GM12874 (cell line): ENCODE data around the gene GSTM2.
"Not testable (repeated sequence)": the region's sequence is repeated elsewhere in the genome, so short reads cannot be mapped to it uniquely, and the experiment has no call there.

ENCODE experiments used
- TF ChIP-seq, protein P1 (sequence below): IDR thresholded peaks from 2 replicates; pipeline ENCODE4 v1.5.1; 2011; ENCODE audit warnings: low read depth, mild to moderate bottlenecking, control low read depth, low read length, moderate library complexity; ENCODE audit not compliant: insufficient read depth

Gene GSTM2

DNA sequence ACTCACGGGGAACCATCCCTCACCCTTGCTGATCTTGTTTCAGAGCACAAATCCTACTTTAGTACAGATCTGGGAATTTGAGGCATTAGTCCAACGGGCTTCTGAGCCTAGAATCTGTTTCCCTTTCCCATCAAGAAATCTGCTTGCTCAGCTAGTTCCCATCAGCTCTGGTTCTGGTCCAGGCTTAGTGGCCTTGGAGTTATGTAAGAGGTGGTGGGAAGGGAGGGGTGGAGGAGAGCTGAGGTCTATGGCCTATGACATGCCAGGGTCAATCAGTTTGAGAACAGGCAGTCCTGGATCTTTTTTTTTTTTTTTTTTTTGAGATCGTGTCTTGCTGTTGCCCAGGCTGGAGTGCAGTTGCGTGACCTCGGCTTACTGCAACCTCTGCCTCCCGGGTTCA is 23.9 kb downstream of the GSTM2 start:
- TF ChIP-seq, protein P1, sequence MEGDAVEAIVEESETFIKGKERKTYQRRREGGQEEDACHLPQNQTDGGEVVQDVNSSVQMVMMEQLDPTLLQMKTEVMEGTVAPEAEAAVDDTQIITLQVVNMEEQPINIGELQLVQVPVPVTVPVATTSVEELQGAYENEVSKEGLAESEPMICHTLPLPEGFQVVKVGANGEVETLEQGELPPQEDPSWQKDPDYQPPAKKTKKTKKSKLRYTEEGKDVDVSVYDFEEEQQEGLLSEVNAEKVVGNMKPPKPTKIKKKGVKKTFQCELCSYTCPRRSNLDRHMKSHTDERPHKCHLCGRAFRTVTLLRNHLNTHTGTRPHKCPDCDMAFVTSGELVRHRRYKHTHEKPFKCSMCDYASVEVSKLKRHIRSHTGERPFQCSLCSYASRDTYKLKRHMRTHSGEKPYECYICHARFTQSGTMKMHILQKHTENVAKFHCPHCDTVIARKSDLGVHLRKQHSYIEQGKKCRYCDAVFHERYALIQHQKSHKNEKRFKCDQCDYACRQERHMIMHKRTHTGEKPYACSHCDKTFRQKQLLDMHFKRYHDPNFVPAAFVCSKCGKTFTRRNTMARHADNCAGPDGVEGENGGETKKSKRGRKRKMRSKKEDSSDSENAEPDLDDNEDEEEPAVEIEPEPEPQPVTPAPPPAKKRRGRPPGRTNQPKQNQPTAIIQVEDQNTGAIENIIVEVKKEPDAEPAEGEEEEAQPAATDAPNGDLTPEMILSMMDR: no peak

DNA sequence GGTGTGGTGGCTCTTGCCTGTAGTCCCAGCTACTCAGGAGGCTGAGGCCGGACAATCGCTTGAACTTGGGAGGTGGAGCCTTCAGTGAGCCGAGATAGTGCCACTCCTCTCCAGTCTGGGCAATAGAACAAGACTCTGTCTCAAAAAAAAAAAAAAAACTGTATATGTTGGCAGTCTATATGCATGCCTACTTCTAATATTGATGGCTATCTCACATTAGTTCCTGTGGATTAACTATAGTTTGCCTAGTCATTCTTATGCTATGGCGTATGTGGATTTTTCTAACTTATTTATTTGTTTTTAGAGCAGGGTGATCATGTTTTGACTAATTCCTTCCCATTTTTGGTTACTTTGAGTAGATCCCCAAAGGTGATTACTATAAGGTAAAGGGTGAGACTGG is 29.2 kb downstream of the GSTM2 start:
- TF ChIP-seq, protein P1: no peak

DNA sequence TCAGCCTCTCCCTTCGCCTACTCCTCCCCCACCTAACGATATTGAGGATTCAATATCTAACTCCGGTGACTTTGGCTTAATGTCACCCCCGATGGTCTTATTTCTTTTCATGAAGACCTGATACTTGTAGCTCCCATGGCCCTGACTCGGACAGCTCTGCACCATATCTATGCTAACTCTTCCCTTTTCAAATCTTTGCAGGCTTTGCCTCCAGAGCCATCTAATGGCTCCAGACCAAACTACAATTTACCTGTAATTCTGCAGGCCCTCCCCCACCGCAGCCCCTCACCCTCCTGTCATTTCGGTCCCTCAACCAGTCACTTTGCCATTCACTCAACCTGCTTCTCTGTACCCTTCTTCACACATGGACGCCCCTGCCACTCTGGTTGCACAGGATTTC is 36.3 kb downstream of the GSTM2 start:
- TF ChIP-seq, protein P1: no peak

DNA sequence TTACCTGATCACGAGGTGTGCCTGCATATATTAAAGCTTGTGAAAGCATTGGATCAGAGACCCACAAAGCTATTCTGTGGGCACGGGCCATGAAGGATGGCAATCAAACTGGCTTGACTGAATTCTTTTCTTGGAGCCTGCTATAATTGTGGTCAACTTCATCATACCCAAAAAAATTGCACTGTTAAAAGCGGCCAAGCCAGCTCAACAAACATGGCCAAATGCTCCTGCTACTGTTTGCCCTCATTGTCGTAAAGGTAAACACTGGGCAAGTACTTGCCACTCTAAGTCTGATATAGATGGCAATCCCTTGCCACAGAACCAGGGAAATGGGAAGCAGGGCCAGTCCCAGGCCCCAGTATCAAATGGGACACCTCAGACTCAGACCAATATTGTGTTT is 37.6 kb downstream of the GSTM2 start:
- TF ChIP-seq, protein P1: no peak

DNA sequence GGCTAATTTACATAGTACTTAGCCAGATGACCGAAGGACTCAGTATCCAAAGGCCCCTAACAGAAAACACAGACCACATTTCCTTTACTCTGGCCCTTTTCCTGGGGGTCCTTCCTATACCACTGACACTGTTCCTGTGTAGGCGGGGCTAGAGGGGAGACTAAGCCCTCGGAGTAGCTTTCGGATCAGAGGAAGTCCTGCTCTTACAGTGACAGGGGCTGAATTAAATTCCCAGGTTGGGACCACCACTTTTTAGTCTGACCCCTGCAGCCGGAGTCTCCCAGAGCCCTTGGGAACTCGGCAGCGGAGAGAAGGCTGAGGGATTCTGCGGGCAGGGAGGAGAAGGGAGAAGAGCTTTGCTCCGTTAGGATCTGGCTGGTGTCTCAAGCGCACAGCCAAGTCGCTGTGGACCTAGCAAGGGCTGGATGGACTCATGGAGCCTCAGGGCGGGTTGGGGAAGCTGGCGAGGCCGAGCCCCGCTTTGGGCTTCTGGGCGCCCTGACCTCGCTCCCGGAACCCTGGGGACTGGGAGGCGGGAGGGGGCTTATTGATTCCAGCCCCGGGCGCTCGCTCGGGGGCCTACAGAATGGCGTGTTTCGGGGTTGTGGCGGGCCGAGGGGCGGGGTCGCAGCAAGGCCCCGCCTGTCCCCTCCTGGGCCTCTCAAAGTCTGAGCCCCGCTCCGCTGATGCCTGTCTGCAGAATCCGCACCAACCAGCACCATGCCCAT is 43.9 kb downstream of the GSTM2 start, which contains the start of gene GSTM5:
GSTM5 (plus strand) TSS at position 659 of the 728 bp plus-strand sequence; CDS start at position 721, 62 bp downstream.
- TF ChIP-seq, protein P1: not testable (repeated sequence)

DNA sequence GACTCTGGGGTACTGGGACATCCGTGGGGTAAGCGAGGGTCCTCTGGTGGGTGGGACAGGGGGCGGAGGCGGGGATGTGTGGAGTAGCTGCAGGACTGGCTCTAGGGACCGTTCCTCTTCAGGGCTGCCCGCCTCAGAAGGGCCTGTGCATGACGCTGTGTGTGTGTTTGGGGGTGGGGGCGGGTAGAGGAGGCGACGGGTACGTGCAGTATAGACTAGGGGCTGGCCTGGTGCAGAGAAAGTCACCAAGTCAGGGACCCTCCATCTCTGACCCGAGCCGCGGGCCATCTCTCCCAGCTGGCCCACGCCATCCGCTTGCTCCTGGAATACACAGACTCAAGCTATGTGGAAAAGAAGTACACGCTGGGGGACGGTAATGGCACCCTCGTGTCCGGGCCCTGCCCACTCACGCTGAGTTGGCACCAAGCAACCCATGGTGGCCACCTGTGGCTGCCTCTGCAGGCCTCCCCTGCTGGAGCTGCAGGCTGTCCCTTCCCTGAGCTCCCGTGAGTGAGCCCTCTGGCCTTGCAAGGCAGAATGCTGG is 44.5 kb downstream of the GSTM2 start:
- TF ChIP-seq, protein P1: no peak

DNA sequence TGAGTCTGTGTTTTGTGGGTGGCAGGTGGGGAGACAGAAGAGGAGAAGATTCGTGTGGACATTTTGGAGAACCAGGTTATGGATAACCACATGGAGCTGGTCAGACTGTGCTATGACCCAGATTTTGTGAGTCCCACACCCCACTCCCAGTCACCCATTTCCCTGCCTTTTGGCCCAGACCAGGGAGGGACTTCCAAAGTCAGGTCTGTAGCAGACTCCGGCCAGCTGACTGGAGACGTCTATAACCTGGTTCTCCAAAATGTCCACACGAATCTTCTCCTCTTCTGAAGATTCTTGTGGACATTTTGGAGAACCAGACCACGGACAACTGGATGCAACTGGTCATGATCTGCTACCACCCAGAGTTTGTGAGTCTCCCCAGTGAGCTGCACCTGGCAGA is 45.8 kb downstream of the GSTM2 start:
- TF ChIP-seq, protein P1: no peak
